Measurements from ENCODE around the gene TP53AIP1.

The TP53AIP1 gene

GRCh38 chr11:128942817-128943427 is at the start of gene TP53AIP1:
Gene TP53AIP1, minus strand, starts transcription at chr11:128942871. Its CDS starts 5,053 bp downstream, at chr11:128937818.
- DNase-seq (ENCODE audit: low spot score), result no peak

DNA sequence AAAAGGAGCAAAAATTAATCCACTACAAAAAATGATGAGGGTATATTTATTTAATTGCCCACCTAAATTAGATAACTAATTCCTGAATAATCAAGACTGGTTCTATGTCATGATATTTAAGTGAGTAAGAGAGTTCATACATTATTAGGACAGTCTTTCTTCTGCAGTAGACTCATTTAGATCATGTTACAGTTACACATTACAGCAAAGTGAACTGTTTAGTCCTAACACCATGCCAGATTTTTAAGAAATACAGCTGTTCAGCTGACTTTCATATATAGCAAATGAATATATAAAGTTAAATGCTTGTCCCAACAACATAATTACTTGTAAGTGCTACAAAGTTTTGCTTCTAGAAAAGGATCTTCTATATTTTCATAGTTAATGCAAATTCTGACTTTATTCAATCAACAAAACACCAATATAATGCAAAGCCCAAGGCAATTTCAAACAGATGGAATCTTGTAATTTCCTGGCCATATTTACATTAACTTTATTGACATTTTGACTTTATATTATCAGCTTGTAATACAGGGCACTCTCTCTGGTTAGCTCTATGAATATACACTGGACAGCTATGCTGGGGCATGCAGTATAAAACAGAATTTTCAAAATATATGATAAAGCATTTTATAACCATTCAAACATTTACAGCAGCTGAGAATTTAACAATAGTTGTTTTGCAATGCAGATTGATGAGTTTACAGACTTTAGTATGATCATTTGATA is 45.7 kb upstream of the TP53AIP1 start:
- no peak for DNase-seq (ENCODE audit: low spot score)

DNA sequence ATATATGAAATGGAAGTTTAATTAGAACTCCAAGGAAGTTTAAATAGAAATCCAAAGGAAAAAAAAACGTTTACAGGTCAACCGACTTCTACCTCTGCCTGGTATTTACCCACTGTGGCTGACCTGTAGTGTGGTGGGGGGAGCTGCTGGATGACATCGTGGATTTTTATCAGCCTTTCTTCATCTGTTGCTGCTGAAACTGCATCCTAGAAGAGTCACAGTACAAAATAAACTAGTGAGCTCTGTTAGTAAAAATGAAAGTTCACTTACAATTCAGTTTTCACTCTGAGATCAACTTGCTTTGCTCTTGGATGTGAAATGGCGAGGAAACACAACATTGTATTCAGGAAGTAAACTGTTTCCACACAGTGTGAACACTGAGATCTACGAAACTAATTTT is 43.2 kb upstream of the TP53AIP1 start:
- no peak for DNase-seq (ENCODE audit: low spot score)

DNA sequence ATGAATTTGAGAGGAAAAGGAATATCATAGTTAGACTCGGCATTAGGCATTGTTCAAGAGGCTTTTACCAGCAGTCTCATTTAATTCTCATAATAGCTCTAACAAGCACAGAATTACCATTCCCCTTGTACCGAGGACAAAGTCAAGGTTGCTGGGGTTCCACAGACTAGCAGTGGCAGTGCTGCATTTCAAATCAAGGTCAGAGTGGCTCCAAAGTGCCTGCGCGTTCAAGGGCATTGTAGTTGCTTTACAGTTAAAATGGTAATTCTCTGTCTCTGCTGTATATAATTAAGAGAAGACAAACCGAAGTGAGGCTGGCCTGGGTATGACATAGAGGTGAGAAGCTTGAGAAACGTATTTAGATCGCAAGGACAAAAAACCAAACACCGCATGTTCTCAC is 40.4 kb upstream of the TP53AIP1 start:
- DNase-seq (ENCODE audit: low spot score), result no peak

DNA sequence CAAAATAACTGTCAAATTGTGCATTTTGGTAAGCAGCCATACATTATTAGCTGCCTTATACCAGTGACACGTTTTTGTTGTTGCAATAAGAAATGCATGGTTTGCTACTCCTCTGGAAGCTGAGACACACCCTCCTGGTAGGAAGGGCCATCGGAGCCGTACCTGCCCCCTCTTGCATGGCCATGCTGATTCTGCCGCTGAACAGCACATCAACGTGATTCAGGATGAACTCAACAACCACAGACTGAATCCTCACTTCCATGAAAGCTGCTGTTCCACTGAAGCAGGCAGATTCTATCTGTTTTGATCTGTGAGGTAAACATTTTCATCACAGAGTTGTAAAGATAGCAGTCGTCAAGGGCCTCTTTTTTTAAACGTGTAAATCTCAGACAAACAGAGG is 38.6 kb upstream of the TP53AIP1 start:
- DNase-seq (ENCODE audit: low spot score), result no peak

DNA sequence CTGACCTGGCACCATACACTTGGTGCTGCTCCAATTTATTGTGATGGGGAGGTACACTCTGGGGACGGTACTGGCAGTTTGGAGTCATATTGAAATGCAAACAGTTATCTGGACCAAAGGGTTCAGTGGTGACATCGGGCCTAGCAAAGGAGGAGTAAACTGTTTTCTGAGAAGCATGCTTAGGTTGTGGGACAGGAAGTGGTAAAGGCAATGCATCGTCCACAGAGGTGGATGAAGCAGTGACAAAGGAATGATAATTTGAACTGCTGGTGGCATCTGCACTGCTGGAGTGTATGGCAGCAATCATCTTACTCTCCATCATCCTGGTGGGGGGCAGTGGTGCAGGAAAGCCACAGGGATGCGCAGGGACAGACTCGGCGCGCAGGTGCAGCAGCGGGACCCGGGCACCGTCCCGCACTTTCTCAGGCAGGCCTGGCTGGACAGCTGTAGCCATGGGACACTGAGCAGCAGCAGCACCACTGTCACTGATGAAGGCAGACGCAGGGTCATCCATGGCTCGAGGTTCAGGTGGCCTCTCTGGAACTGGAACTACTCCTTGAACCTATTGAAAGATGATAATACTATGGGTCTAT is 28.0 kb upstream of the TP53AIP1 start:
- DNase-seq (ENCODE audit: low spot score), result no peak

- DNase-seq (ENCODE audit: low spot score), result no peak
Observed at GRCh38 chr11:128968916-128969315, 26.2 kb upstream of the TP53AIP1 start.

DNA sequence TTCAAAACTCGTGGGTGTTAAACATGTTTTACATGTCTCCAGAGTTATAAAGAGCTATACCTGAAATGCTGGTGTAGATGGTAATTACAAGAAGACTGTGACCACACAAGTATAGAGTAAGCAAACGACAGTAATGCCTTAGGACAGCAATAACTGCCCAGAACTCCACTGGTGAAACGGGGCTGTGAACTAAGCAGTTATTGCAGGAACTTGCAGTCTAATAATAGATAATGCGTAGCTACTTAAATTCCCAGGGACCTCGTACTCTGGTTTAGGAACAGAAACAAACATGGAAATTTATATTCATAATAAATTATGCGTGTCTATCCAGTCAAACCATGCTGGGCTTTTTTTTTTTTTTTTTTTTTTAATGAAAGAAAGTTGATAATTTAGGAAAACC is 24.9 kb upstream of the TP53AIP1 start:
- DNase-seq (ENCODE audit: low spot score), result no peak

- no peak for DNase-seq (ENCODE audit: low spot score)
Observed at GRCh38 chr11:128965485-128965884, 22.8 kb upstream of the TP53AIP1 start.

GRCh38 chr11:128964463-128964930 is 21.8 kb upstream of the TP53AIP1 start:
- no peak for DNase-seq (ENCODE audit: low spot score)

GRCh38 chr11:128963744-128964325 is 21.2 kb upstream of the TP53AIP1 start:
- DNase-seq (ENCODE audit: low spot score), result no peak

DNA sequence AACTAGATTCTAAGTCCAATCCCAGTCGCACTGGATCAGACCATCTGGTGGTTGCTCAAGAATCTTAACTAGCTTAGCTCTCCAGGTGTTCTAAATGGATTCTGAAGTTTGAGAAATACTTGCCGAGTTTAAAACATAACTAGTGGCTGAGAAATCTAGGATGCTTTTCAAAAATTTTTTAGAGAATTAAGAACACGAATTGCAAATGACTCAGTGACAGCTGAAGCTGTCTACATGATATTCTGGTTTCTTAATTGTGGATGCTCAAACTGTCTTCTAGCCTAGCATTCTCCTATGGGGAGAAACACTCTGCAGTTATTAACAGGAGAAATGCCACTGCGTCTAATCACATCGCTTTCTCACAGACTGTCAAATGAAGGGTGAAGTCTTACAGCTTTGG is 20.2 kb upstream of the TP53AIP1 start:
- DNase-seq (ENCODE audit: low spot score), result no peak

DNA sequence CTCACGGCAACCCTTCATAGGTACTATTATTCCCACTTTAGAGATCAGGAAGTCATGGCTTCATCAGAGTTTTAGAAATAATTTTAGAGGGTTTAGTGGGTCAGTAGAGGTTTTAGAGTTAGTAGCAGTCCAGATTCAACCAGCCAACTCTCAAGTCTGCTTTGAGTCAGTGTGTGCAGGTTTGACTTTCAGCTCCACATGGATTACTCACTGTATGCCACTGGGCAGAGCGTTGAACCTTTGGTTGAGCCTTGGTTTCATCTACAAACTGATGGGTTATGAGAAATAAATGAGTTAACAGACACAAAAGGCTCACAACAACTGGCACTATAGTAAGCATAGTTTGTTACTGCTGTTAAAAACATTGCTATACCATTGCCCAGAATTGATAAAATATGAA is 19.0 kb upstream of the TP53AIP1 start:
- DNase-seq (ENCODE audit: low spot score), result no peak

DNA sequence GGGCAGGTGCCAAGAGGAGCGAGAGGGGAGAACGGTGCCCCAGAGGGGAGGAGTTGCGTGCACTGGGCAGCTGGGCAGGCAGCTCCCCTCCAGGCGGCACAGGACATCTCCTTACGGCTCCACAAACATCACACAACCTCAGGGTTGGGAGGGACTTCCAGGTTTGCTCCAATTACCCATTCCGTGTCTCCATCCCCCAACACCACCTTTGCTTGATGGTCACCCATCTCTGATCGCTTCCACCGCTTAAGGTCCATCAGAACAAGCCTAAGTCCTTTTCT is 14.5 kb upstream of the TP53AIP1 start:
- DNase-seq (ENCODE audit: low spot score), result no peak

- peak; percentile 3 for DNase-seq (ENCODE audit: low spot score)
Observed at GRCh38 chr11:128956401-128957201, 13.9 kb upstream of the TP53AIP1 start.

- DNase-seq (ENCODE audit: low spot score), result no peak
Observed at GRCh38 chr11:128955636-128956035, 13.0 kb upstream of the TP53AIP1 start.

GRCh38 chr11:128953151-128953550 is 10.5 kb upstream of the TP53AIP1 start:
- no peak for DNase-seq (ENCODE audit: low spot score)

DNA sequence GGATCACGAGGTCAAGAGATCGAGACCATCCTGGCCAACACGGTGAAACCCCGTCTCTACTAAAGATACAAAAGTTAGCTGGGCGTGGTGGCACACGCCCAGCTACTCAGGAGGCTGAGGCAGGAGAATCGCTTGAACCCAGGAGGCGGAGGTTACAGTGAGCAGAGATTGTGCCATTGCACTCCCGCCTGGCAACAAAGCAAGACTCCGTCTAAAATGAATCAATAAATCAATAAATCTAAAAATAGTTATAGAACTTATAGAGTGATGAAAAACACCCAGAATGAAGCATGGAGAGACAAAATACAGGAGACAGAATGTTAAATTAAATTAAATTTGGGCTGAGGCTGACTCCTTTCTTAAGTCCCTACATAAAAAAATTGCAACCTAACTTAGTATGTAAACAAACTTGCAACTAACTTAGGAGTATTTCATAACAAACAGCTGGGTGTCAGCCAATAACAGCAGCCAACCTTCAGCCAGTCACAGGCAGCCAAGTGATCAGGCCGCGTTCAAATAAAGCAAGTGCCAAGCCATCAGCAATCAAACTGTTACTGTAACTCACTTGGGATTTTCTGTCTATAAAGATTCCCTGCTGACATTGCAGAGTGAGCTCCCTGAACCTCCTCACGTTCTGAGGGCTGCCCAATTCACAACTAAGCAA is 7.3 kb upstream of the TP53AIP1 start:
- DNase-seq (ENCODE audit: low spot score), result no peak

GRCh38 chr11:128948583-128948982 is 5.9 kb upstream of the TP53AIP1 start:
- no peak for DNase-seq (ENCODE audit: low spot score)

DNA sequence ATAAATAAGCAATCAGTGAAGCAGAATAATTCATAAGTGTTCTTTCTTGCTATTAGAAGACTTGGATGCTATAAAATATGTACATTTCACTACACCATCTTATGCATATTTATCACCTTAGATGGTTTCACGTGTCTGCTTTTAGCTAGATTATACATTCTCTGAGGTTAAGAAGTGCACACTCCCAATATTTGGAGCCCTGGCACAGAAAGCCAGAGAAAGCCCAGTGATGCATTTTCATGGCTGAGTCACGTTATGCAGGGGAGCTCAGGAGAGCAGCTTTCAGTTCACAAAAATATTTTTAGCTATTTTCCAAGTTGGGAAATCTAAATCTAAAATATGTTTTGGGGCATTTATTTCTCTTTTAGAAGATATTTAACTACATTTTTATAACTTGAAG is 5.1 kb upstream of the TP53AIP1 start:
- no peak for DNase-seq (ENCODE audit: low spot score)

- no peak for DNase-seq (ENCODE audit: low spot score)
Observed at GRCh38 chr11:128946648-128947047, 4.0 kb upstream of the TP53AIP1 start.

DNA sequence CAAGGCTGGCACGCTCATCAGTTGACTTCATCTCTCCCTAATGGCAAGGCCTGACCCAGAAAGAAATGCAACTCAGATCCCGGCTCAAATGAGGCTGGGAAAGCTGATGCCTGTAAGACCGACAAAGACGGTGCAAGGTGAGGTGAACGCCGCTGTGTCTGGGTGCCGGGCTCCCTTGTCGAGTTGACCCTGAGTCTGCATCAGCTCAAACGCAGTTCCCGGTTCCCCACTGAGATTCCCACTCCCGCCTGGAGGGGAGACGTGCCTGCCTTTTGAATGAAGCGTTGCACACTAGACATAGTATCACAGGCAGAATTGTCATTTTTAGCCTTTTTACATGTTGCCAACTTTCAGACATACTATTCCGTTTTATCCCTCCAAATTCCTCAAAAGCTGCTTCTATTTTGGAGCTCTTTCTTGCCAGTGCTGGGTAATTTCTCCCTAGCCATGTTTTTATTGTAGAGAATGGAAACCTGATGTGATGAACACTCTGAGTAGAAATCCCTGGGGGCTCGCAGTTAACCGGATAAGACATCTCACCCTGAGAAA is 831 bp upstream of the TP53AIP1 start:
- DNase-seq (ENCODE audit: low spot score), result no peak

Data from hematopoietic multipotent progenitor cell treated with erythropoietin and hydrocortisone succinate and interleukin-3 and kit ligand, for 15 days (in vitro differentiated cells).